ENCODE data around the gene MAST1. TPM values are rescaled to one million over a fixed set of nuclear protein-coding genes. Genes with fewer than 3 reads are reported as not detected.

The MAST1 gene
- total RNA-seq, 2 experiments from 2014 or later, result 1.2 to 1.5 TPM

Small RNA genes lying within 50 kb of the gene (microRNA-seq; reads per million reads assigned to microRNA genes)
- gene MIR5695 (ENCODE audit: borderline microRNAs expressed, borderline replicate concordance) (not detected), gene MIR6794 (ENCODE audit: borderline microRNAs expressed, borderline replicate concordance) (not detected)

Other genes with a start within 250 kb of the MAST1 start
- gene ZNF490, start 227.7 kb upstream of the MAST1 start, total RNA-seq, result 1 to 10 TPM; 3.9 to 5.0 TPM
- 10 to 100 TPM; 11.2 to 11.9 TPM for gene ZNF791, start 227.6 kb upstream of the MAST1 start, total RNA-seq
- gene MAN2B1, start 171.8 kb upstream of the MAST1 start, total RNA-seq, result 100 to 1,000 TPM; 120 to 131 TPM
- 10 to 100 TPM; 14.9 to 16.2 TPM for gene WDR83, start 171.7 kb upstream of the MAST1 start, total RNA-seq
- gene DHPS, start 156.6 kb upstream of the MAST1 start, total RNA-seq, result 100 to 1,000 TPM; 131 to 149 TPM
- gene GNG14, start 150.5 kb upstream of the MAST1 start, total RNA-seq, result not detected
- gene FBXW9, start 141.9 kb upstream of the MAST1 start, total RNA-seq, result 1 to 10 TPM; 7.2 to 8.7 TPM
- 10 to 100 TPM; 80.7 to 81.1 TPM for gene TNPO2, start 114.6 kb upstream of the MAST1 start, total RNA-seq
- 100 to 1,000 TPM; 119 to 126 TPM for gene TRIR, start 103.8 kb upstream of the MAST1 start, total RNA-seq
- gene GET3, start 101.0 kb upstream of the MAST1 start, total RNA-seq, result 10 to 100 TPM; 47.7 TPM
- gene BEST2, start 86.7 kb upstream of the MAST1 start, total RNA-seq, result not detected
- gene HOOK2, start 63.0 kb upstream of the MAST1 start, total RNA-seq, result 10 to 100 TPM; 14.0 to 14.9 TPM
- gene JUNB, start 47.0 kb upstream of the MAST1 start, total RNA-seq, result 100 to 1,000 TPM; 292 to 296 TPM
- 100 to 1,000 TPM; 237 to 249 TPM for gene PRDX2, start 36.7 kb upstream of the MAST1 start, total RNA-seq
- gene THSD8, start 36.4 kb upstream of the MAST1 start, total RNA-seq, result 10 to 100 TPM; 41.4 to 43.2 TPM
- 10 to 100 TPM; 54.8 to 55.6 TPM for gene RNASEH2A, start 31.9 kb upstream of the MAST1 start, total RNA-seq
- gene RTBDN, start 3.9 kb upstream of the MAST1 start, total RNA-seq, result not detected
- 10 to 100 TPM; 30.9 to 31.6 TPM for gene DNASE2, start 42.9 kb downstream of the MAST1 start, total RNA-seq
- gene KLF1, start 48.7 kb downstream of the MAST1 start, total RNA-seq, result under 1 TPM; 0.17 to 0.21 TPM
- 10 to 100 TPM; 36.3 to 38.3 TPM for gene GCDH, start 52.6 kb downstream of the MAST1 start, total RNA-seq
- 1 to 10 TPM; 3.4 to 5.4 TPM for gene SYCE2, start 80.8 kb downstream of the MAST1 start, total RNA-seq
- gene FARSA, start 95.2 kb downstream of the MAST1 start, total RNA-seq, result 10 to 100 TPM; 77.9 to 82.8 TPM
- gene CALR, start 100.1 kb downstream of the MAST1 start, total RNA-seq, result 100 to 1,000 TPM; 407 to 431 TPM
- 100 to 1,000 TPM; 219 to 223 TPM for gene RAD23A, start 107.3 kb downstream of the MAST1 start, total RNA-seq
- 10 to 100 TPM; 27.4 to 28.6 TPM for gene GADD45GIP1, start 118.7 kb downstream of the MAST1 start, total RNA-seq
- gene DAND5, start 131.1 kb downstream of the MAST1 start, total RNA-seq, result not detected
- 1 to 10 TPM; 6.2 to 6.4 TPM for gene NFIX, start 157.0 kb downstream of the MAST1 start, total RNA-seq